OCI-LY7 (cell line): ENCODE data around the gene SNX10.

Experiments used
- CTCF ChIP-seq: fragments of 200-600 bp; sonication (generic); conservative IDR thresholded peaks from 2 replicates; pipeline ENCODE4 v1.5.1; 2014; ENCODE audit warnings: mild to moderate bottlenecking, antibody characterized with exemption, low read length, moderate library complexity, mixed read lengths
- EZH2phosphoT487 ChIP-seq: fragments of 200-600 bp; sonication (generic); IDR thresholded peaks from 2 replicates; pipeline ENCODE4 v1.6.1; 2018; ENCODE audit warnings: low read depth, borderline replicate concordance, mild to moderate bottlenecking, mixed run types, antibody characterized with exemption, low read length, moderate library complexity, mixed read lengths

DNA sequence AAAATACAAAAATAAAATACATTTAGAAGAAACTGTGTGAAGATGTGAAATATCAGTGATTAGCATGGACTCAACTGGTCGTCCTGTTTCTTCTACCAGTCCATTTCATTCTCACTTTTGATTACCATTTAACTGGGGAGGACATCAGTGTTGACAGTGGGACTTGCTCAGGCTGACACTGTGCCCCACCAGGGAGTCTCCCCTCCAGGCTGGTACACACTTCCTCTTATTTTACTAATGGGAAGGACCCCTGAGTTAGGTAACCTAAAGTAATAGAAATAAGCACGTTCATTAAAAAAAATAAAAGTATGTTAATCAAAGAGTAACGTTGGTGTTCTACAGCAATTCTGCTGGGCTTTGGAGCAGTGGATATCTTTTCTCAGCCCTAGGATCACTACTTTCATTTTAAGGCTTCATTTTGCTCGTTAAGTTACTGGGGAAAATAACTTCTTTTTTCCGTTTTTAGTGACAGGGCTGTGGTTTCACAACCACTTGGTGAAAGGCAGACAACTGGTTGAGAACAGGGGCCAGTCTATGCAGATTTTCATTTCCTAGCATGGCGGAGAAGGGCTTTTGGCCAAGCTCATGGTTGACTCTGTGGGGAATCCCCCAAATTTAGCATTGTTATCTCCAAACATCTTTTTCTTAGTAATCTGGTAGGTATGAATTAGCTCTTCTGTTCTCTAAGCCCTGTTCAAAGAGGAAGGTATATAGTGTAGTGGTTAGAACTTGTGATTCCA lies 2.1 kb downstream of the SNX10 start:
- no peak for TF ChIP-seq CTCF
- TF ChIP-seq EZH2phosphoT487, result no peak
